ENCODE data around the gene ARHGEF18.

- TF ChIP-seq CTCF (IDR thresholded peaks at IDR 0.05; ENCODE audit: insufficient read depth, low read length) (no peak), REST (IDR thresholded peaks at IDR 0.05; ENCODE audit: insufficient replicate concordance, low read depth) (no peak)
Measured at GRCh38 chr19:7371001-7371400, 22.3 kb downstream of the ARHGEF18 start.
